Ammon's horn (tissue), 1 donor: Measurements from ENCODE around the gene EPHB6.
A peak's percentile ranks its signal among the peaks of the same experiment; 100 is the strongest.

Source experiments
- DNase-seq: peaks from one replicate; pipeline ENCODE4 v3.0.0-alpha.2; 2016; ENCODE audit warnings: low spot score

Gene EPHB6

GRCh38 chr7:142866361-142867096 is 11.7 kb downstream of the EPHB6 start:
- DNase-seq: peak; percentile 39

GRCh38 chr7:142867097-142867378 is 12.2 kb downstream of the EPHB6 start:
- DNase-seq: no peak

- DNase-seq: no peak
Observed at GRCh38 chr7:142867398-142868187, 12.7 kb downstream of the EPHB6 start.

GRCh38 chr7:142868188-142868985 is 13.5 kb downstream of the EPHB6 start:
- DNase-seq: no peak

- DNase-seq: no peak
Observed at GRCh38 chr7:142868986-142869415, 14.1 kb downstream of the EPHB6 start.

GRCh38 chr7:142869434-142869833 is 14.6 kb downstream of the EPHB6 start:
- no peak for DNase-seq

- no peak for DNase-seq
Observed at GRCh38 chr7:142870147-142870559, 15.3 kb downstream of the EPHB6 start.

- DNase-seq: no peak
Observed at GRCh38 chr7:142870566-142871259, 15.8 kb downstream of the EPHB6 start.

GRCh38 chr7:142871260-142872105 is 16.6 kb downstream of the EPHB6 start:
- no peak for DNase-seq

- DNase-seq: no peak
Observed at GRCh38 chr7:142872106-142872675, 17.3 kb downstream of the EPHB6 start.

- no peak for DNase-seq
Observed at GRCh38 chr7:142873281-142873784, 18.5 kb downstream of the EPHB6 start.

- no peak for DNase-seq
Observed at GRCh38 chr7:142873871-142874270, 19.0 kb downstream of the EPHB6 start.

GRCh38 chr7:142874409-142874808 is 19.5 kb downstream of the EPHB6 start:
- no peak for DNase-seq

- DNase-seq: no peak
Observed at GRCh38 chr7:142874837-142875236, 20.0 kb downstream of the EPHB6 start.

GRCh38 chr7:142875456-142875855 is 20.6 kb downstream of the EPHB6 start:
- no peak for DNase-seq

GRCh38 chr7:142876236-142876960 is 21.5 kb downstream of the EPHB6 start:
- no peak for DNase-seq

GRCh38 chr7:142876991-142877910 is 22.4 kb downstream of the EPHB6 start:
- DNase-seq: no peak

- no peak for DNase-seq
Observed at GRCh38 chr7:142878315-142878714, 23.4 kb downstream of the EPHB6 start.

GRCh38 chr7:142879060-142879459 is 24.2 kb downstream of the EPHB6 start:
- no peak for DNase-seq
